CD14-positive monocyte (primary cell): ENCODE data around the gene AATK. TPM values are rescaled to one million over a fixed set of nuclear protein-coding genes. Genes with fewer than 3 reads are reported as not detected.

ENCODE experiments used
- DNase-seq, 3 donors: peaks; one replicate each; pipeline ENCODE4 v3.0.0-alpha.2; 2011 to 2022
- H2AFZ ChIP-seq: 2 replicates; pipeline ENCODE4 v1.6.0; 2012; ENCODE audit warnings: mild to moderate bottlenecking, low read depth, low read length, inconsistent platforms; ENCODE audit not compliant: insufficient read depth, poor library complexity, severe bottlenecking
- H3K27ac ChIP-seq, 2 donors: 1 replicate in 1 of 2; 2 replicates in 1 of 2; pipeline ENCODE4 v1.5.1; 2012 to 2013; ENCODE audit warnings: low read length in 2 of 2, control low read depth in 1 of 2, inconsistent platforms in 1 of 2, low read depth in 1 of 2, mild to moderate bottlenecking in 1 of 2
- H3K27me3 ChIP-seq, 2 donors: one replicate each; pipeline versions ENCODE4 v1.6.0 to v1.6.1; 2011 to 2013; ENCODE audit warnings: low read length in 2 of 2; ENCODE audit not compliant: control insufficient read depth in 2 of 2, insufficient read depth in 2 of 2
- H3K36me3 ChIP-seq, 2 donors: replicated peaks in 1 of 2; 1 replicate in 1 of 2; 2 replicates in 1 of 2; pipeline versions ENCODE4 v1.5.1 to v1.6.1; 2012 to 2013; ENCODE audit warnings: low read length in 2 of 2, control low read depth in 1 of 2, inconsistent platforms in 1 of 2, mild to moderate bottlenecking in 1 of 2; ENCODE audit not compliant: insufficient read depth in 2 of 2, control insufficient read depth in 1 of 2
- H3K4me1 ChIP-seq, 2 donors: 1 replicate in 1 of 2; 2 replicates in 1 of 2; pipeline versions ENCODE4 v1.5.1 to v1.6.1; 2012 to 2013; ENCODE audit warnings: low read length in 2 of 2, control low read depth in 1 of 2, inconsistent platforms in 1 of 2, mild to moderate bottlenecking in 1 of 2, moderate library complexity in 1 of 2; ENCODE audit not compliant: insufficient read depth in 2 of 2, control insufficient read depth in 1 of 2
- H3K4me2 ChIP-seq: replicated peaks from 2 replicates; pipeline ENCODE3; 2012; ENCODE audit warnings: low read length, moderate library complexity, mild to moderate bottlenecking; ENCODE audit not compliant: poor library complexity, severe bottlenecking; ENCODE audit errors: extremely low read depth
- H3K4me3 ChIP-seq, 3 experiments: fragments of 200-600 bp in 1 of 3; sonication (generic) in 1 of 3; replicated peaks in 1 of 3; 1 replicate in 2 of 3; 2 replicates in 1 of 3; pipeline ENCODE4 v1.5.1; 2011 to 2013; ENCODE audit warnings: low read length in 3 of 3, mild to moderate bottlenecking in 3 of 3, control low read depth in 2 of 3, low read depth in 2 of 3, inconsistent platforms in 1 of 3, moderate library complexity in 1 of 3
- H3K79me2 ChIP-seq: 2 replicates; pipeline ENCODE4 v1.6.0; 2012; ENCODE audit warnings: mild to moderate bottlenecking, control low read depth, inconsistent platforms, low read length, moderate library complexity; ENCODE audit not compliant: insufficient read depth
- H3K9ac ChIP-seq: 2 replicates; pipeline ENCODE4 v1.6.0; 2017; ENCODE audit warnings: low read length, mild to moderate bottlenecking; ENCODE audit not compliant: insufficient read depth, poor library complexity, severe bottlenecking
- H3K9me3 ChIP-seq, 2 donors: replicated peaks in 1 of 2; 1 replicate in 1 of 2; 2 replicates in 1 of 2; pipeline versions ENCODE4 v1.5.1 to v1.6.1; 2012 to 2013; ENCODE audit warnings: low read length in 2 of 2, control low read depth in 1 of 2; ENCODE audit not compliant: control insufficient read depth in 1 of 2, insufficient read depth in 1 of 2
- H4K20me1 ChIP-seq: 2 replicates; pipeline ENCODE4 v1.6.0; 2012; ENCODE audit warnings: mild to moderate bottlenecking, low read length, control low read depth, moderate library complexity; ENCODE audit not compliant: insufficient read depth
- H3K27ac Mint-ChIP-seq, 7 donors: one replicate each; pipeline ENCODE4 v1.8.0; 2020; ENCODE audit warnings: mild to moderate bottlenecking in 7 of 7, mixed read lengths in 7 of 7, moderate library complexity in 6 of 7, inconsistent platforms in 2 of 7
- H3K27me3 Mint-ChIP-seq, 3 donors: one replicate each; pipeline ENCODE4 v1.8.0; 2021 to 2022; ENCODE audit warnings: low read depth in 3 of 3, mild to moderate bottlenecking in 3 of 3, mixed read lengths in 3 of 3, moderate library complexity in 3 of 3, inconsistent platforms in 1 of 3
- H3K36me3 Mint-ChIP-seq, 2 donors: one replicate each; pipeline ENCODE4 v1.8.0; 2020; ENCODE audit warnings: mixed read lengths in 2 of 2, inconsistent platforms in 1 of 2, mild to moderate bottlenecking in 1 of 2
- H3K4me1 Mint-ChIP-seq: one replicate; pipeline ENCODE4 v1.8.0; 2020; ENCODE audit warnings: mild to moderate bottlenecking, mixed read lengths
- H3K4me3 Mint-ChIP-seq, 2 donors: one replicate each; pipeline ENCODE4 v1.8.0; 2020; ENCODE audit warnings: mild to moderate bottlenecking in 2 of 2, mixed read lengths in 2 of 2, moderate library complexity in 1 of 2
- H3K9me3 Mint-ChIP-seq, 7 donors: one replicate each; pipeline ENCODE4 v1.8.0; 2020 to 2022; ENCODE audit warnings: mixed read lengths in 7 of 7, mild to moderate bottlenecking in 6 of 7, moderate library complexity in 6 of 7, inconsistent platforms in 2 of 7
- CTCF ChIP-seq: fragments of 200-600 bp; IDR thresholded peaks from one replicate; pipeline ENCODE4 v1.8.0; 2022; ENCODE audit warnings: antibody characterized with exemption, mild to moderate bottlenecking
- WGBS: methylation state at CpG from one replicate; pipeline ENCODE4 v1.1.5; 2013; ENCODE audit warnings: missing lambda C conversion rate; ENCODE audit not compliant: insufficient coverage; 5-methylcytosine and 5-hydroxymethylcytosine counted together
- intact Hi-C, 2 donors: fragments of 100-400 bp; cut with micrococcal nuclease; formaldehyde crosslinking; loops; one replicate each; pipeline versions ENCODE4 v1.15.0 to v1.15.1; 2023
- polyA plus RNA-seq, 3 donors: library from polyadenylated mRNA; depleted of rRNA in 1 of 3; unstranded in 2 of 3; stranded (reverse) in 1 of 3; fragments of 300-500 nt in 2 of 3; fragments of >200 nt in 1 of 3; fragmentation: Illumina TruSeq in 2 of 3; gene quantifications; 1 replicate in 2 of 3; 2 replicates in 1 of 3; pipeline ENCODE4 v1.2.3, GENCODE V29; 2012 to 2021

Gene AATK
- polyA plus RNA-seq, 3 donors: 0.93 to 15.3 (median 2.0) TPM

- intact Hi-C loops: no loop called here
- 96% methylated on average over 33 of the region's 39 CpGs for WGBS
Observed at GRCh38 chr17:81123052-81124048, 42.7 kb downstream of the AATK start.

More at GRCh38 chr17:81123052-81124048, 42.7 kb downstream of the AATK start:
- no peak for DNase-seq
- Mint-ChIP-seq H3K9me3 (peaks cover 0 to 4% (median 0%) of the 10 kb centered on the region in 7 donors), H3K4me3 (no peak overlapping the region), H3K27me3 (peaks cover 0 to 4% (median 2%) of the 10 kb centered on the region in 3 donors), H3K36me3 (peaks cover 11 to 20% of the 10 kb centered on the region in 2 donors), H3K4me1 (peaks cover 6% of the 10 kb centered on the region), H3K27ac (no peak overlapping the region)
- Histone ChIP-seq H2AFZ (no peak overlapping the region), H3K27ac (no peak overlapping the region), H4K20me1 (peaks cover 24% of the 10 kb centered on the region), H3K4me3 (no peak overlapping the region), H3K9me3 (no peaks in the 10 kb centered on the region), H3K36me3 (peaks cover 17 to 18% of the 10 kb centered on the region in 2 donors), H3K27me3 (no peaks in the 10 kb centered on the region), H3K4me1 (peaks cover 6 to 8% of the 10 kb centered on the region in 2 donors), H3K9ac (no peak overlapping the region), H3K79me2 (no peaks in the 10 kb centered on the region), H3K4me2 (no peak overlapping the region)
- no peak for TF ChIP-seq CTCF
